Measurements from ENCODE around the gene SLC19A1.

SLC19A1 gene

GRCh38 chr21:45539796-45540600, 2.2 kb downstream of the SLC19A1 start:
- no peak overlapping the region for H3K4me3 ChIP-seq (ENCODE audit: low read length)
- no peak for TF ChIP-seq ZNF274 (IDR thresholded peaks at IDR 0.05; ENCODE audit: low read depth, low read length)

- no peak for TF ChIP-seq ZNF274 (IDR thresholded peaks at IDR 0.05; ENCODE audit: low read depth, low read length)
- H3K4me3 ChIP-seq (ENCODE audit: low read length): no peak overlapping the region
These were observed 3.0 kb downstream of the SLC19A1 start for GRCh38 chr21:45539046-45539795.

- H3K4me3 ChIP-seq (ENCODE audit: low read length): no peak overlapping the region
- TF ChIP-seq ZNF274 (IDR thresholded peaks at IDR 0.05; ENCODE audit: low read depth, low read length): no peak
These were observed 3.7 kb downstream of the SLC19A1 start for GRCh38 chr21:45538381-45539045.

GRCh38 chr21:45537746-45538291, 4.4 kb downstream of the SLC19A1 start:
- TF ChIP-seq ZNF274 (IDR thresholded peaks at IDR 0.05; ENCODE audit: low read depth, low read length): no peak
- H3K4me3 ChIP-seq (ENCODE audit: low read length): no peak overlapping the region

- no peak overlapping the region for H3K4me3 ChIP-seq (ENCODE audit: low read length)
- no peak for TF ChIP-seq ZNF274 (IDR thresholded peaks at IDR 0.05; ENCODE audit: low read depth, low read length)
These were observed 5.0 kb downstream of the SLC19A1 start for GRCh38 chr21:45537111-45537745.

- no peak for TF ChIP-seq ZNF274 (IDR thresholded peaks at IDR 0.05; ENCODE audit: low read depth, low read length)
These were observed 5.7 kb downstream of the SLC19A1 start for GRCh38 chr21:45536301-45537081.

GRCh38 chr21:45535341-45536081, 6.7 kb downstream of the SLC19A1 start:
- H3K4me3 ChIP-seq (ENCODE audit: low read length): no peak overlapping the region
- no peak for TF ChIP-seq ZNF274 (IDR thresholded peaks at IDR 0.05; ENCODE audit: low read depth, low read length)

More at GRCh38 chr21:45536301-45537081, 5.7 kb downstream of the SLC19A1 start:
- no peak overlapping the region for H3K4me3 ChIP-seq (ENCODE audit: low read length)

GRCh38 chr21:45534636-45535331, 7.5 kb downstream of the SLC19A1 start:
- H3K4me3 ChIP-seq (ENCODE audit: low read length): no peak overlapping the region

GRCh38 chr21:45533846-45534635, 8.2 kb downstream of the SLC19A1 start:
- TF ChIP-seq ZNF274 (IDR thresholded peaks at IDR 0.05; ENCODE audit: low read depth, low read length): no peak
- no peak overlapping the region for H3K4me3 ChIP-seq (ENCODE audit: low read length)

More at GRCh38 chr21:45534636-45535331, 7.5 kb downstream of the SLC19A1 start:
- no peak for TF ChIP-seq ZNF274 (IDR thresholded peaks at IDR 0.05; ENCODE audit: low read depth, low read length)

- no peak for TF ChIP-seq ZNF274 (IDR thresholded peaks at IDR 0.05; ENCODE audit: low read depth, low read length)
- H3K4me3 ChIP-seq (ENCODE audit: low read length): no peak overlapping the region
These were observed 8.8 kb downstream of the SLC19A1 start for GRCh38 chr21:45533361-45533845.

GRCh38 chr21:45532826-45533360, 9.3 kb downstream of the SLC19A1 start:
- H3K4me3 ChIP-seq (ENCODE audit: low read length): no peak overlapping the region
- no peak for TF ChIP-seq ZNF274 (IDR thresholded peaks at IDR 0.05; ENCODE audit: low read depth, low read length)

Measured in GM08714 (cell line).